Right atrium auricular region (tissue), 2 donors: ENCODE measurements around the gene GABRG3. TPM values are rescaled to one million over a fixed set of nuclear protein-coding genes. Genes with fewer than 3 reads are reported as not detected.

ENCODE experiments used
- DNase-seq: peaks from one replicate; pipeline ENCODE4 v3.0.0-alpha.2; 2019; ENCODE audit warnings: low spot score
- H3K27ac ChIP-seq, 2 donors: fragments of 200-600 bp; sonication (generic); 1 replicate in 1 of 2; 2 replicates in 1 of 2; pipeline ENCODE4 v1.5.1; 2016 to 2019
- H3K27me3 ChIP-seq, 2 donors: fragments of 200-600 bp; sonication (generic); one replicate each; pipeline versions ENCODE4 v1.5.1 to v1.6.0; 2017 to 2019
- H3K36me3 ChIP-seq: fragments of 200-600 bp; sonication (generic); one replicate; pipeline ENCODE4 v1.5.1; 2016
- H3K4me1 ChIP-seq, 2 donors: fragments of 200-600 bp; sonication (generic); one replicate each; pipeline versions ENCODE4 v1.5.1 to v1.6.0; 2017 to 2019
- H3K4me3 ChIP-seq, 2 donors: fragments of 200-600 bp; sonication (generic); 1 replicate in 1 of 2; 2 replicates in 1 of 2; pipeline ENCODE4 v1.5.1; 2017 to 2019; ENCODE audit warnings: mild to moderate bottlenecking in 1 of 2, moderate library complexity in 1 of 2
- H3K9me3 ChIP-seq, 2 donors: fragments of 200-600 bp; sonication (generic); one replicate each; pipeline ENCODE4 v1.5.1; 2019
- total RNA-seq, 2 donors: library from RNA; depleted of rRNA; stranded (reverse); fragments of >200 nt; gene quantifications; one replicate each; pipeline ENCODE4 v1.1.0, GENCODE V29; 2016
- TF ChIP-seq, protein P1 (sequence below), 2 donors: fragments of 200-600 bp; sonication (generic); IDR thresholded peaks; one replicate each; pipeline ENCODE4 v1.5.1; 2019; ENCODE audit warnings: antibody characterized with exemption in 2 of 2

Gene GABRG3
- total RNA-seq, 2 donors from 2014 or later, result not detected

DNA sequence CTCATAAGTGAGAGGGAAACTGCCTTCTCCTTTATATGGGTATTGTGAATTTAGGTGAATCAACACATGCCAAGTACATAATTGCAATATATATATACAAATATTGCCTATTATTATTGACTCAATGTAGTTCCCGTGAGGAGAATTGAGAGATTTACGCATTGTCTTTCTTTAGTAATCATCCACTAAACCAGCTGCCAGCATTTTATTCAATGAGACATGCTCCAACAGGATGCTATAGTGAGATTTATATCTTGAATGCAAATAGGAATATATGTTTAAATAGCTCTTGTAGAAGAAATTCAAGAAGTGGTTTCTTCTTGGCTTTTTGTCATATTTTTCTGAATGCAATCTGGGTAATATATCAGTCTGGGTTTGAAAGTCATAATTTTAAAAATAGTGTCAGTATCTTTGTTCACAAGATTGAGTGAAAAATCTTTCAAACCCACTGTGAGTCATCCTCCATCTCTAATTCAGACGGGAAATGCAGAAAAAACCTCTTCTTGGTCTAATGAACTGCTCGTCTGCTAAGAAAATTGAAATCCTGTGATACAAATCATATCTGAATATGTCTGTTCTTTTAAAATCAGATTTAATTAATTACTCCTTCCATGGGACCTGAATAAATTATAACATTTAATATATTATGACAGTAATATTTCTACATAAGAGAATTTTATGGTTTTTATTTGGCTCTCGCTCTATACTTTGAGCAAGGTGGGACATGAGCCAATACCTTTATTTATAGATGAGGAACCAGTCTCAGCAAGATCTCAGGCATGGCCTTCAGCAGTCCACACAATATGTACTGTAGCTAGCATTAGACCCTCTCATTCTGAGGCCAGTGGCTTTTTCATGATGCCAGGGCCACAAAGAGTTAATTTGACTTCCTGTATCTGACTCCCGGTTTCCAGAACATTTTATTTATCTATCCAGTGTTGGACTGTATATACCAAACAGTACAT is 516.0 kb downstream of the GABRG3 start:
- H3K27ac ChIP-seq, result no peak overlapping the region
- DNase-seq, result no peak
- no peaks in the 10 kb centered on the region for H3K4me1 ChIP-seq
- no peaks in the 10 kb centered on the region for H3K27me3 ChIP-seq
- H3K4me3 ChIP-seq, result no peak overlapping the region
- H3K36me3 ChIP-seq, result no peaks in the 10 kb centered on the region
- H3K9me3 ChIP-seq, result no peaks in the 10 kb centered on the region
- TF ChIP-seq, protein P1, sequence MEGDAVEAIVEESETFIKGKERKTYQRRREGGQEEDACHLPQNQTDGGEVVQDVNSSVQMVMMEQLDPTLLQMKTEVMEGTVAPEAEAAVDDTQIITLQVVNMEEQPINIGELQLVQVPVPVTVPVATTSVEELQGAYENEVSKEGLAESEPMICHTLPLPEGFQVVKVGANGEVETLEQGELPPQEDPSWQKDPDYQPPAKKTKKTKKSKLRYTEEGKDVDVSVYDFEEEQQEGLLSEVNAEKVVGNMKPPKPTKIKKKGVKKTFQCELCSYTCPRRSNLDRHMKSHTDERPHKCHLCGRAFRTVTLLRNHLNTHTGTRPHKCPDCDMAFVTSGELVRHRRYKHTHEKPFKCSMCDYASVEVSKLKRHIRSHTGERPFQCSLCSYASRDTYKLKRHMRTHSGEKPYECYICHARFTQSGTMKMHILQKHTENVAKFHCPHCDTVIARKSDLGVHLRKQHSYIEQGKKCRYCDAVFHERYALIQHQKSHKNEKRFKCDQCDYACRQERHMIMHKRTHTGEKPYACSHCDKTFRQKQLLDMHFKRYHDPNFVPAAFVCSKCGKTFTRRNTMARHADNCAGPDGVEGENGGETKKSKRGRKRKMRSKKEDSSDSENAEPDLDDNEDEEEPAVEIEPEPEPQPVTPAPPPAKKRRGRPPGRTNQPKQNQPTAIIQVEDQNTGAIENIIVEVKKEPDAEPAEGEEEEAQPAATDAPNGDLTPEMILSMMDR (IDR thresholded peaks at IDR 0.05), result no peak

DNA sequence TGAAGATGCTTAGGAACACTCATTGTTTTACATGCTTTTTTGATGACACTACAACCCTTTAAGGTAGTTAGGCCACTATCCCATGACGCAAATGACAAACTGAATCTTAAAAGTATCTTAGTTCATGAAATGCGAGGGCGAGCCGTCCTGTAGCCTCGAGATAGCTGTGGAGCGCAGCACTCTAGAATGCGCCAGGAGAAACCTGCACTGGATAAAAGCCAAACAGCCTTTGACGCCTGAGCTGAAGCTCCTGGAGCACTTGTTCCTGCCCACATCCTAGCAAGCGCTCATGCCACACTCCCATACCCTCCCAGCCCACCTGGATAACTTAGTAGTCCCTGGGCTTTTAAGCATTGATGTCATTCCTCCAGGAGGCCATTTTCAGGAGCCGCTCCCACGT is 516.9 kb downstream of the GABRG3 start:
- H3K4me1 ChIP-seq, result no peaks in the 10 kb centered on the region
- H3K4me3 ChIP-seq, result no peak overlapping the region
- H3K27ac ChIP-seq, result no peak overlapping the region
- no peak for DNase-seq
- no peaks in the 10 kb centered on the region for H3K27me3 ChIP-seq
- no peaks in the 10 kb centered on the region for H3K36me3 ChIP-seq
- TF ChIP-seq, protein P1 (IDR thresholded peaks at IDR 0.05), result no peak
- no peaks in the 10 kb centered on the region for H3K9me3 ChIP-seq

DNA sequence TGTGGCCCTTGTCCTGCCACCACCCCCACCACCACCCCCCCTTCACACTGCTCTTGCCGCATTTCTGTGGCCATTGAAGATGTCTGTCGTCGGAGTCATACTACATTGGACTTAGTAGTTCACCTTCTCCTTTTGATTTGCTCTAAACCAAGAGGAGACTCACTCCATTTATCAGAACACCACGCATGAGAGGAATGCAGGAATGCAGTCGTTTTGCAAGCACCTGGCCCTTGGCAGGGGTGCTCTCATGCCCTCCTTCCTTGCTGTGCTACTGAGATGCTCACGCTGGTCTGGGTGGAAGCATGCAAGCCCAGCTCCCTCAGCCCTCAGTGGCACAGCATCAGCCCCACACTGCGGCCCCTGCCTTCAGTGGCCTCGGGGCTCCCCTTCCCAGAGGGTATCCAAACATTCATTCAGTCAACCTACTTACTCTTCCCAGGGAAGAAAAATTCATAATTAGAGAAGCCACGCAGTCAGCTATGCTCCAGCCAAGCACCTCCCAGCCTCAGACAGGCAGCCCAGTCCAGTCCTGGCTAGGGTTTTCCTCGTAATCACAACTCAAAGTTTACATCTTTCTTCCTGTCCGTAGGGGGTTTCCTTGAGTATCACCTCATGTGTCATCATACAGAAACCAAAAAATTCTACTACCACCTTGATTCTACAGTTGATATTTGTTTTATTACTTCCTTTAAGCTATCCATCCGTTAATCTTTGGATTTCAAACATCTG is 520.0 kb downstream of the GABRG3 start:
- H3K36me3 ChIP-seq, result no peaks in the 10 kb centered on the region
- no peak for DNase-seq
- no peak overlapping the region for H3K4me3 ChIP-seq
- TF ChIP-seq, protein P1 (IDR thresholded peaks at IDR 0.05), result no peak
- H3K4me1 ChIP-seq, result no peaks in the 10 kb centered on the region
- no peak overlapping the region for H3K27ac ChIP-seq
- no peaks in the 10 kb centered on the region for H3K27me3 ChIP-seq
- no peaks in the 10 kb centered on the region for H3K9me3 ChIP-seq

DNA sequence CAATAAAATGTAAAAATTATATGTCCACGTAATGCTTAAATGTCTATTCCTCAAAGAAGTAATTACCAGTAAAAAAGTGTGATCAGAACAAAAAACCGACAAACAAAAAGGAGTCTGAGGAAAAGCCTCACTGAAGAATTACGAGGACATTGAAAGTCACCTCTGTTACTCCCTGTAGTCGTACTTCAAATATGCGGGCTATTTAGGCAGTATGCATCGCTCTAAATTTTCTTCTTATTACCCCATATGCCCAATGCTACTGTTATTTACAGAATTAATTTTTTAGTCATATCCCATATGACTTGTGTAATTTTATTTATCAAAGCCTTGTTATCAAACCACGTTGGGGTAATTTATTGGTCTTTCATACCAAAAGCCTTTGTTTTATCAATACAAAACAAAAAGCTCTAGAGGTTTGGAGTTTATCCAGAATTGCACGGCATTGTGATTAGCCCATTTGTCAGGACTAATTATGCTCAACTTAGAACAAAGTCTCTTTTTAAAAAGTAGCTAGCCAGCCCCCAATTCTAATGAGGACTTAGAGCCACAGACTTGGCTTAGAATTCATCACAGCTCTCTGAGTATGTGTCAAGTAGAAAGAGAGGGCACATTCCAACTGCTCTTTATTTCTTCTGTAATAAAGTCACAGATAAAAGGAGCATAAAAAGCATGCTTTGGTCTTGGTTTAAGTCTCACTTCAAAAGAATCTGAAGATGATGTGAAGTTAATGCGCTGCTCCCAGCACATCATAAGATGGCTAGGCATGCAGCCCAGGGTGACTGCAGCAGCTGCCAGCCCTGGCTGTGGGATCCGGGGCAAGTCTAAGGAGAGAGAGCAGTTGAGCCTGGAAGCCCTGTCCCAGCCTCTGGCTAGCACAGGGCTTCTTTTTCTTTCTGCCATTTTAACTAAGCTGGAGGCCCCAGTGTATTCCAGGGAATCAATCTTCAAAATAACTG is 521.0 kb downstream of the GABRG3 start:
- no peak overlapping the region for H3K4me3 ChIP-seq
- DNase-seq, result no peak
- no peak overlapping the region for H3K27ac ChIP-seq
- TF ChIP-seq, protein P1 (IDR thresholded peaks at IDR 0.05), result no peak
- no peaks in the 10 kb centered on the region for H3K36me3 ChIP-seq
- H3K27me3 ChIP-seq, result no peaks in the 10 kb centered on the region
- H3K9me3 ChIP-seq, result no peaks in the 10 kb centered on the region
- no peaks in the 10 kb centered on the region for H3K4me1 ChIP-seq

DNA sequence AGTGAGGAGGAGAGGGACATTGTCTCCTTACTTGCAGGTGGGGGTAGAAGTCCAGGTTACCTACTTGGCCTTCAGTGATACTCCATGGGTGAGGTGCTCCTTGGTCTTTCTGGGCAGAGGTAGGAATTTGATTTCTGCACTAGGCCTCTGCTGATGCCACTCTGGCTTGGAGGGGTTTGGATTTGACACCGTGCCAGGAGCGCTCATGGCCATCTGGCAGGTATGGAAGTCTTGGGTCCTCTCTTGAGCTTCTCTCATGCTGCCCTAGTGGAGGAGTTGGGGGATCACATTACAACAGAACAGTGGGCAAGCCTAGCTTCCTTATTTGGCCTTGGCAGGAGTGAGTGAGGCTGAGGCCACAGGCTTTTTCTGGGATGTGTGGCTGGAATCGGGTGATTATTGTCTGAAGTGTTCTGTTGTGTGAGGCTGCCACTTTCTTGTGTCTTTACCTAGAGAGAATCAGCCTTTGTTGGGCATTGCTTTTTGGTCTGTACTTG is 525.0 kb downstream of the GABRG3 start:
- Histone ChIP-seq H3K27me3 (no peaks in the 10 kb centered on the region), H3K4me1 (no peaks in the 10 kb centered on the region), H3K9me3 (no peaks in the 10 kb centered on the region), H3K27ac (no peak overlapping the region), H3K36me3 (no peaks in the 10 kb centered on the region), H3K4me3 (no peak overlapping the region)
- no peak for DNase-seq
- TF ChIP-seq, protein P1 (IDR thresholded peaks at IDR 0.05), result no peak
